Fibroblast of mammary gland (primary cell): ENCODE results near the gene FSD1.
"Not testable (repeated sequence)": the region's sequence is repeated elsewhere in the genome, so short reads cannot be mapped to it uniquely, and the experiment has no call there.

Experiments used
- DNase-seq: peaks from one replicate; pipeline ENCODE4 v3.0.0-alpha.2; 2010; ENCODE audit warnings: low read depth
- H3K4me3 ChIP-seq: 2 replicates; pipeline ENCODE4 v1.5.1; 2011; ENCODE audit warnings: low read depth, mild to moderate bottlenecking, low read length, moderate library complexity; ENCODE audit not compliant: control insufficient read depth
- CTCF ChIP-seq: conservative IDR thresholded peaks from 2 replicates; pipeline ENCODE4 v1.5.1; 2011; ENCODE audit warnings: low read depth, low read length, inconsistent platforms; ENCODE audit not compliant: control insufficient read depth, insufficient read depth

The FSD1 gene

GRCh38 chr19:4327252-4327876 is 23.0 kb downstream of the FSD1 start:
- peak overlapping the region; percentile 36 for H3K4me3 ChIP-seq
- DNase-seq: peak; percentile 41
- no peak for TF ChIP-seq CTCF

- no peak for TF ChIP-seq CTCF
- DNase-seq: no peak
- H3K4me3 ChIP-seq: peak overlapping the region; percentile 36
Measured at GRCh38 chr19:4327877-4328242, 23.5 kb downstream of the FSD1 start.

DNA sequence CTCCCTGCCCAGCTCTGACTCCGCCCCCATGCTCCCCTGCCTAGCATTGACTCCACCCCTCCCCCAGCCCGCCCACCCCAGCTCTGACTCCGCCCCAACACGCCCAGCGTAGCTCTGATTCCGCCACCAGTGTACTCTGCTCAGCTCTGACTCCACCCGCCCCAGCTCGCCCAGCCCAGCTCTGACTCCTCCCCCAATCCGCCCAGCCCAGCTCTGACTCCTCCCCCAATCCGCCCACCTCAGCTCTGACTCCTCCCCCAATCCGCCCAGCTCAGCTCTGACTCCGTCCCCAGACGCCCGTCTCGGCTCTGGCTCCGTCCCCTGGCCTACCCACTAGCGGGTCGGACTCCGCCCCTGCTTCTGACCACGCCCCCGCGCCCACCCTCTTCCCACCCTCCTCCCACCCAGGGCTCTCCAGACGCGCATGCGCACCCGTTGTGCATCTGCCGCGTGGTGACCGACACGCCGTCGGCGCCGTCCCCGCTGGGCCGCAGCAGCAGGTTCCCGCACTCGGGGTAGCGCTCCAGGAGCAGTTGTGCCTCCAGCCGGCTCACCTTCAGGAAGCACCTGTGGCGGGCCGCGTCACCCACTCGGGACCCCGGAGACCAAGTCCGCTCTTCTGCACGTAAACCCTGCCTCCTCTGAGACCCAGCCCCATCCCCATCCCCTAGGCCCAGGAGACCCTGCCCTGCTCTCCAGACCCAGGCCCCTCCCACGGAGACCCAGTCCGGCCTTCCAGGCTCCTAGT is 24.0 kb downstream of the FSD1 start:
- peak; percentile 93 for DNase-seq
- peak overlapping the region; percentile 58 for H3K4me3 ChIP-seq
- TF ChIP-seq CTCF: no peak

- not testable (repeated sequence) for DNase-seq
- peak overlapping the region; percentile 58 for H3K4me3 ChIP-seq
Measured at GRCh38 chr19:4328991-4329681, 24.7 kb downstream of the FSD1 start.

DNA sequence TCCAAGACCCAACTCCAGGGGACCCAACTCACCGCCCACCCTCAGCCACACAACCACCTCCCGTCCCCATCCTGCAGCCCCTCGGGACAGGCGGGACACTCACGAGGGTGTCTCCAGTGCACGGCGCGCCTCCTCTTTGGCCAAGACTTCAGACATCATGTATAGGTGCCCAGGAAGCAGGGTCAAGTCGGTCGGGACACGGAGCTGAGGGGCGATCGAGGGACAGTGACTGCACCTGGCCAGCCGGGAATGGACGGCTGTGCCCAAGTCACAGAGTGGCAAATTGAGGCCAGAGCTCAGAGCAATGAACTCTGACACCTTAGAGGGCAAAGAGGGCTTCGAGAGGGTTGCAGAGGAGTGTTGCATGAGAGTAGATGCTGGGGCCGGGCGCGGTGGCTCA is 25.5 kb downstream of the FSD1 start:
- DNase-seq: no peak
- TF ChIP-seq CTCF: no peak
- no peak overlapping the region for H3K4me3 ChIP-seq

GRCh38 chr19:4334929-4335570 is 30.7 kb downstream of the FSD1 start:
- no peak for TF ChIP-seq CTCF
- no peak for DNase-seq
- H3K4me3 ChIP-seq: no peak overlapping the region
